H9 (cell line): ENCODE results near the gene ISY1. TPM values are rescaled to one million over a fixed set of nuclear protein-coding genes. Genes with fewer than 3 reads are reported as not detected.

Experiments used
- DNase-seq: peaks from one replicate; pipeline ENCODE4 v3.0.0-alpha.2; 2017
- H2AFZ ChIP-seq: one replicate; pipeline ENCODE4 v1.6.1; 2013; ENCODE audit warnings: mild to moderate bottlenecking, low read length, control low read depth, moderate library complexity
- H2AK5ac ChIP-seq: 2 replicates; pipeline ENCODE4 v1.6.1; 2013; ENCODE audit warnings: low read length, control low read depth, mixed read lengths; ENCODE audit not compliant: insufficient read length
- H2BK120ac ChIP-seq: one replicate; pipeline ENCODE4 v1.6.1; 2013; ENCODE audit warnings: low read depth, mild to moderate bottlenecking, low read length, control low read depth, inconsistent platforms; ENCODE audit not compliant: poor library complexity, severe bottlenecking
- H2BK12ac ChIP-seq: 2 replicates; pipeline ENCODE4 v1.6.1; 2013; ENCODE audit warnings: low read length, control low read depth, mixed read lengths, low read depth; ENCODE audit not compliant: insufficient read length
- H2BK15ac ChIP-seq: 2 replicates; pipeline ENCODE4 v1.6.1; 2013; ENCODE audit warnings: low read depth, low read length, control low read depth
- H2BK20ac ChIP-seq: one replicate; pipeline ENCODE4 v1.6.1; 2013; ENCODE audit warnings: low read depth, mild to moderate bottlenecking, low read length, control low read depth, inconsistent platforms; ENCODE audit not compliant: poor library complexity, severe bottlenecking
- H2BK5ac ChIP-seq: 2 replicates; pipeline ENCODE4 v1.6.1; 2013; ENCODE audit warnings: low read length, control low read depth, mixed read lengths; ENCODE audit not compliant: insufficient read length
- H3K14ac ChIP-seq: 2 replicates; pipeline ENCODE4 v1.6.1; 2013; ENCODE audit warnings: low read length, control low read depth; ENCODE audit not compliant: insufficient read depth
- H3K18ac ChIP-seq: 2 replicates; pipeline ENCODE4 v1.6.1; 2013; ENCODE audit warnings: low read depth, mild to moderate bottlenecking, mixed read lengths, low read length, control low read depth; ENCODE audit not compliant: insufficient read length
- H3K23ac ChIP-seq: 2 replicates; pipeline ENCODE4 v1.6.1; 2013; ENCODE audit warnings: low read length, control low read depth, mixed read lengths, low read depth; ENCODE audit not compliant: insufficient read length
- H3K23me2 ChIP-seq: 2 replicates; pipeline ENCODE4 v1.6.1; 2013; ENCODE audit warnings: low read depth, mild to moderate bottlenecking, mixed read lengths, low read length, control low read depth; ENCODE audit not compliant: insufficient read length, poor library complexity, severe bottlenecking
- H3K27ac ChIP-seq: 2 replicates; pipeline ENCODE4 v1.5.1; 2013; ENCODE audit warnings: low read length, control low read depth, mixed read lengths, low read depth; ENCODE audit not compliant: insufficient read length
- H3K27me3 ChIP-seq: 2 replicates; pipeline ENCODE4 v1.6.1; 2013; ENCODE audit warnings: low read length, control low read depth, inconsistent platforms; ENCODE audit not compliant: insufficient read depth
- H3K4ac ChIP-seq: 2 replicates; pipeline ENCODE4 v1.6.1; 2013; ENCODE audit warnings: low read depth, mild to moderate bottlenecking, control low read depth, inconsistent platforms, low read length, moderate library complexity
- H3K4me1 ChIP-seq: 2 replicates; pipeline ENCODE4 v1.6.1; 2013; ENCODE audit warnings: low read length, control low read depth, inconsistent platforms; ENCODE audit not compliant: insufficient read depth
- H3K4me2 ChIP-seq: 2 replicates; pipeline ENCODE4 v1.6.1; 2013; ENCODE audit warnings: low read length, control low read depth, mixed read lengths; ENCODE audit not compliant: insufficient read length, insufficient read depth
- H3K56ac ChIP-seq: 2 replicates; pipeline ENCODE4 v1.6.1; 2013; ENCODE audit warnings: low read depth, mild to moderate bottlenecking, mixed read lengths, low read length, control low read depth; ENCODE audit not compliant: insufficient read length
- H3K79me1 ChIP-seq: 2 replicates; pipeline ENCODE4 v1.6.1; 2013; ENCODE audit warnings: low read depth, mild to moderate bottlenecking, moderate library complexity, low read length, control low read depth, inconsistent platforms; ENCODE audit not compliant: insufficient read depth, poor library complexity, severe bottlenecking
- H3K79me2 ChIP-seq: 2 replicates; pipeline ENCODE4 v1.6.1; 2013; ENCODE audit warnings: low read length, control low read depth, inconsistent platforms; ENCODE audit not compliant: insufficient read depth
- H3K9ac ChIP-seq: 2 replicates; pipeline ENCODE4 v1.6.1; 2013; ENCODE audit warnings: low read length, control low read depth, mixed read lengths; ENCODE audit not compliant: insufficient read length; ENCODE audit errors: extremely low read depth
- H3K9me3 ChIP-seq: one replicate; pipeline ENCODE4 v1.6.1; 2013; ENCODE audit warnings: low read depth, low read length, inconsistent platforms; ENCODE audit not compliant: control insufficient read depth
- H3T11ph ChIP-seq: one replicate; pipeline ENCODE4 v1.6.1; 2013; ENCODE audit warnings: mild to moderate bottlenecking, low read length, control low read depth, inconsistent platforms
- H4K20me1 ChIP-seq: one replicate; pipeline ENCODE4 v1.6.1; 2013; ENCODE audit not compliant: control insufficient read depth, insufficient read length, insufficient read depth
- H4K5ac ChIP-seq: 2 replicates; pipeline ENCODE4 v1.6.1; 2013; ENCODE audit warnings: low read depth, mild to moderate bottlenecking, mixed read lengths, low read length, control low read depth; ENCODE audit not compliant: insufficient read length
- H4K8ac ChIP-seq: replicated peaks from 2 replicates; pipeline ENCODE4 v1.6.1; 2013; ENCODE audit warnings: low read length, control low read depth, mixed read lengths, low read depth; ENCODE audit not compliant: insufficient read length
- H4K91ac ChIP-seq: 2 replicates; pipeline ENCODE4 v1.6.1; 2013; ENCODE audit warnings: low read depth, mild to moderate bottlenecking, moderate library complexity, mixed read lengths, low read length, control low read depth; ENCODE audit not compliant: insufficient read length
- H3K27ac Mint-ChIP-seq, 3 experiments: 2 replicates in 2 of 3; 3 replicates in 1 of 3; pipeline ENCODE4 v1.8.0; 2020 to 2021; ENCODE audit warnings: mixed read lengths in 3 of 3, mild to moderate bottlenecking in 1 of 3, moderate library complexity in 1 of 3
- H3K27me3 Mint-ChIP-seq: 2 replicates; pipeline ENCODE4 v1.8.0; 2021; ENCODE audit warnings: low read depth, mild to moderate bottlenecking, moderate library complexity, mixed read lengths
- H3K36me3 Mint-ChIP-seq, 3 experiments: 2 replicates in 2 of 3; 3 replicates in 1 of 3; pipeline ENCODE4 v1.8.0; 2020 to 2021; ENCODE audit warnings: low read depth in 3 of 3, mixed read lengths in 3 of 3; ENCODE audit not compliant: insufficient read depth in 1 of 3
- H3K4me1 Mint-ChIP-seq, 2 experiments: 2 replicates each; pipeline ENCODE4 v1.8.0; 2020; ENCODE audit warnings: mixed read lengths in 2 of 2
- H3K4me3 Mint-ChIP-seq, 2 experiments: 2 replicates in 1 of 2; 3 replicates in 1 of 2; pipeline ENCODE4 v1.8.0; 2020 to 2021; ENCODE audit warnings: mild to moderate bottlenecking in 2 of 2, mixed read lengths in 2 of 2, moderate library complexity in 1 of 2
- H3K9me3 Mint-ChIP-seq, 2 experiments: 2 replicates in 1 of 2; 3 replicates in 1 of 2; pipeline ENCODE4 v1.8.0; 2020; ENCODE audit warnings: mild to moderate bottlenecking in 2 of 2, mixed read lengths in 2 of 2, moderate library complexity in 1 of 2
- CTCF ChIP-seq: fragments of 200-600 bp; sonication (generic); conservative IDR thresholded peaks from 3 replicates; pipeline ENCODE4 v1.8.0; 2021; ENCODE audit warnings: antibody characterized with exemption, mild to moderate bottlenecking
- WGBS: extraction: QIAGEN DNeasy Blood & Tissue Kit; methylation state at CpG from one replicate; pipeline ENCODE4 v1.1.7; 2013; ENCODE audit warnings: missing lambda C conversion rate, low lambda C conversion rate, mixed read lengths; ENCODE audit not compliant: insufficient read length; ENCODE audit errors: extremely low coverage; 5-methylcytosine and 5-hydroxymethylcytosine counted together
- total RNA-seq: library from RNA; stranded (reverse); gene quantifications from 2 replicates; pipeline ENCODE4 v1.2.1, GENCODE V29; 2021

ISY1 gene
- total RNA-seq, 1 experiment from 2014 or later: 28.1 TPM

DNA sequence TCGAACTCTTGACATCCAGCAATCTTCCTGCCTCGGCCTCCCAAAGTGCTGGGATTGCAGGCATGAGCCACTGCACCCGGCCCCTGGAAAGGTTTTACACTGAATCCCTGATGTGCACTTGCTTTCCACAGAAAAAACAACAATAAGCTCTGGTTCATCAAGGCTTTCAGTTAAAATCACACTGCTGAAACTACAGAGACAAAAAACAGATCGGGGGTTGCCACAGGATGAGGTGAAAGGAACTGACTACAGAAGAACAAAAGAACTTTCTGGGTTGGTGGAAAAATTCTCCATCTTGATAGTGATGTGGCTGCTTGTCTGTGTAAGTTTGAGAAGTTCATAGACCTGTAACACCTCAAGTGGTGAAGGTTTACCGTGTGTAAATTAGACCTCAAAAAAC lies 42.1 kb downstream of the ISY1 start:
- Mint-ChIP-seq H3K4me1 (peaks cover 50 to 59% of the 10 kb centered on the region in 2 experiments), H3K27me3 (no peaks in the 10 kb centered on the region; the same call in none of the 2 replicates), H3K36me3 (peaks cover 0 to 4% (median 0%) of the 10 kb centered on the region in 3 experiments; a peak in 4 of 7 replicates), H3K27ac (peak overlapping the region; percentile 2 to 94 (median 68); a peak in 3 of 7 replicates), H3K9me3 (no peaks in the 10 kb centered on the region), H3K4me3 (peak overlapping the region; percentile 82 to 91; a peak in 3 of 5 replicates)
- Histone ChIP-seq H2AFZ (no peak overlapping the region), H4K91ac (no peak overlapping the region), H4K8ac (no peak overlapping the region), H2BK5ac (no peak overlapping the region), H3K4me2 (peak overlapping the region; percentile 84), H3K14ac (no peak overlapping the region), H3K56ac (no peak overlapping the region), H4K20me1 (no peaks in the 10 kb centered on the region), H2BK12ac (no peak overlapping the region), H3K4ac (no peak overlapping the region; the same call in 1 of the 2 replicates), H3K79me1 (no peaks in the 10 kb centered on the region), H2BK120ac (no peak overlapping the region), H3K23me2 (peaks cover 10% of the 10 kb centered on the region), H3K27ac (no peak overlapping the region), H3T11ph (no peak overlapping the region), H3K9me3 (no peaks in the 10 kb centered on the region), H3K79me2 (peaks cover 12% of the 10 kb centered on the region; the same call in 1 of the 2 replicates), H3K18ac (no peak overlapping the region), H3K27me3 (no peaks in the 10 kb centered on the region), H2BK15ac (no peak overlapping the region), H2AK5ac (no peak overlapping the region), H3K4me1 (peaks cover 12% of the 10 kb centered on the region; the same call in 1 of the 2 replicates), H2BK20ac (no peak overlapping the region), H4K5ac (no peak overlapping the region), H3K9ac (no peak overlapping the region), H3K23ac (no peak overlapping the region)
- DNase-seq: no peak
- no CpG with 5 or more reads among the region's 5 CpGs for WGBS
- TF ChIP-seq CTCF: no peak
